Natural killer cell (primary cell): ENCODE data around the gene ID1. TPM values are rescaled to one million over a fixed set of nuclear protein-coding genes. Genes with fewer than 3 reads are reported as not detected.

ENCODE experiments used
- ATAC-seq, 3 donors: fragments of 150-1000 bp in 2 of 3; fragments of 200-7000 bp in 1 of 3; cut with Tn5 transposase; 1 replicate in 1 of 3; 2 replicates in 2 of 3; pipeline ENCODE4 v1.10.0; 2021; ENCODE audit warnings: mild to moderate bottlenecking in 2 of 3, moderate library complexity in 2 of 3
- DNase-seq, 2 donors: peaks; one replicate each; pipeline versions ENCODE4 v3.0.0 to v3.0.0-alpha.2; 2013 to 2021; ENCODE audit warnings: mixed read lengths in 1 of 2
- H3K27ac ChIP-seq: one replicate; pipeline ENCODE4 v1.5.1; 2013; ENCODE audit warnings: mild to moderate bottlenecking, low read length
- H3K27me3 ChIP-seq: one replicate; pipeline ENCODE4 v1.6.1; 2013; ENCODE audit warnings: low read length; ENCODE audit not compliant: control insufficient read depth, insufficient read depth
- H3K36me3 ChIP-seq: one replicate; pipeline ENCODE4 v1.6.1; 2013; ENCODE audit warnings: low read length; ENCODE audit not compliant: control insufficient read depth, insufficient read depth
- H3K4me1 ChIP-seq: one replicate; pipeline ENCODE4 v1.6.1; 2013; ENCODE audit warnings: low read length; ENCODE audit not compliant: control insufficient read depth, insufficient read depth
- H3K4me3 ChIP-seq: one replicate; pipeline ENCODE4 v1.5.1; 2013; ENCODE audit warnings: low read length
- H3K9me3 ChIP-seq: one replicate; pipeline ENCODE4 v1.6.1; 2013; ENCODE audit warnings: low read length; ENCODE audit not compliant: control insufficient read depth, insufficient read depth
- H3K27ac Mint-ChIP-seq, 2 donors: one replicate each; pipeline ENCODE4 v1.8.0; 2022; ENCODE audit warnings: mild to moderate bottlenecking in 2 of 2, mixed read lengths in 2 of 2, moderate library complexity in 1 of 2
- H3K27me3 Mint-ChIP-seq, 2 donors: one replicate each; pipeline ENCODE4 v1.8.0; 2022; ENCODE audit warnings: low read depth in 2 of 2, mixed read lengths in 2 of 2
- H3K36me3 Mint-ChIP-seq: one replicate; pipeline ENCODE4 v1.8.0; 2022; ENCODE audit warnings: mixed read lengths
- H3K4me1 Mint-ChIP-seq, 2 donors: one replicate each; pipeline ENCODE4 v1.8.0; 2022; ENCODE audit warnings: mixed read lengths in 2 of 2
- H3K4me3 Mint-ChIP-seq: one replicate; pipeline ENCODE4 v1.8.0; 2022; ENCODE audit warnings: mild to moderate bottlenecking, moderate library complexity, mixed read lengths
- H3K9me3 Mint-ChIP-seq, 2 donors: one replicate each; pipeline ENCODE4 v1.8.0; 2022; ENCODE audit warnings: mixed read lengths in 2 of 2
- CTCF ChIP-seq: fragments of 200-600 bp; IDR thresholded peaks from one replicate; pipeline ENCODE4 v1.8.0; 2022; ENCODE audit warnings: antibody characterized with exemption
- WGBS: methylation state at CpG from one replicate; pipeline ENCODE4 v1.1.7; 2013; ENCODE audit warnings: missing lambda C conversion rate; ENCODE audit not compliant: insufficient coverage; 5-methylcytosine and 5-hydroxymethylcytosine counted together
- intact Hi-C: fragments of 100-400 bp; cut with micrococcal nuclease; formaldehyde crosslinking; loops from one replicate; pipeline ENCODE4 v1.14.2; 2022
- total RNA-seq, 4 donors: library from RNA; stranded (reverse); fragments of 120-200 nt in 1 of 4; gene quantifications; one replicate each; pipeline versions ENCODE4 v1.2.3 to v1.2.4, GENCODE V29; 2013 to 2022

The ID1 gene
- total RNA-seq, 3 donors from 2014 or later (not counting 1 experiment from before 2014, with no cell fraction given), result 5.6 to 10.1 (median 6.4) TPM

- H3K9me3 ChIP-seq, result no peaks in the 10 kb centered on the region
- no peaks in the 10 kb centered on the region for H3K27me3 ChIP-seq
- Mint-ChIP-seq H3K27me3 (no peaks in the 10 kb centered on the region), H3K9me3 (no peaks in the 10 kb centered on the region), H3K4me1 (peaks cover 7% of the 10 kb centered on the region in 2 donors), H3K4me3 (no peak overlapping the region), H3K36me3 (no peaks in the 10 kb centered on the region), H3K27ac (peak overlapping the region in 1 of 2 donors; percentile 56)
- no peak for TF ChIP-seq CTCF
- H3K4me3 ChIP-seq, result no peak overlapping the region
- WGBS, result 91% methylated on average over 7 of the region's 7 CpGs
- intact Hi-C loops, result loop anchor here (1.0 kb wide), 1 partner anchor 51 kb away; no protein-coding TSS in a partner anchor
- no peak for ATAC-seq
- H3K27ac ChIP-seq, result peak overlapping the region; percentile 2
- no peak for DNase-seq
- peaks cover 32% of the 10 kb centered on the region for H3K36me3 ChIP-seq
- peaks cover 3% of the 10 kb centered on the region for H3K4me1 ChIP-seq
These were observed 44.1 kb upstream of the ID1 start for GRCh38 chr20:31560746-31561598.

GRCh38 chr20:31562241-31562640 is 42.8 kb upstream of the ID1 start:
- H3K4me1 Mint-ChIP-seq, result peaks cover 11 to 15% of the 10 kb centered on the region in 2 donors
- intact Hi-C loops, result no loop called here
- H3K27me3 ChIP-seq, result no peaks in the 10 kb centered on the region
- TF ChIP-seq CTCF, result no peak
- peaks cover 15% of the 10 kb centered on the region for H3K4me1 ChIP-seq
- H3K9me3 Mint-ChIP-seq, result no peaks in the 10 kb centered on the region
- no peaks in the 10 kb centered on the region for H3K36me3 Mint-ChIP-seq
- DNase-seq, result no peak
- no peak overlapping the region for H3K27ac ChIP-seq
- 94% methylated on average over 1 of the region's 1 CpG for WGBS
- H3K27ac Mint-ChIP-seq, result no peak overlapping the region
- no peak overlapping the region for H3K4me3 Mint-ChIP-seq
- peaks cover 33% of the 10 kb centered on the region for H3K36me3 ChIP-seq
- no peak overlapping the region for H3K4me3 ChIP-seq
- H3K9me3 ChIP-seq, result no peaks in the 10 kb centered on the region
- ATAC-seq, result no peak
- no peaks in the 10 kb centered on the region for H3K27me3 Mint-ChIP-seq

- H3K36me3 ChIP-seq, result peaks cover 40% of the 10 kb centered on the region
- intact Hi-C loops, result no loop called here
- no peak for ATAC-seq
These were observed 40.8 kb upstream of the ID1 start for GRCh38 chr20:31564284-31564683.

More at GRCh38 chr20:31564284-31564683, 40.8 kb upstream of the ID1 start:
- H3K4me1 Mint-ChIP-seq, result peaks cover 19 to 25% of the 10 kb centered on the region in 2 donors
- H3K9me3 Mint-ChIP-seq, result no peaks in the 10 kb centered on the region
- no peak overlapping the region for H3K4me3 Mint-ChIP-seq
- H3K9me3 ChIP-seq, result no peaks in the 10 kb centered on the region
- no peak overlapping the region for H3K27ac Mint-ChIP-seq
- no peaks in the 10 kb centered on the region for H3K36me3 Mint-ChIP-seq
- no peaks in the 10 kb centered on the region for H3K27me3 ChIP-seq
- 99% methylated on average over 6 of the region's 6 CpGs for WGBS
- no peaks in the 10 kb centered on the region for H3K27me3 Mint-ChIP-seq
- no peak overlapping the region for H3K27ac ChIP-seq
- no peak for DNase-seq
- TF ChIP-seq CTCF, result no peak
- peaks cover 15% of the 10 kb centered on the region for H3K4me1 ChIP-seq
- no peak overlapping the region for H3K4me3 ChIP-seq
